ENCODE data around the gene ZNF277. TPM values are rescaled to one million over a fixed set of nuclear protein-coding genes. Genes with fewer than 3 reads are reported as not detected.

The ZNF277 gene
- total RNA-seq, 1 experiment from 2014 or later: 13.1 TPM

GRCh38 chr7:112215787-112216186 is 9.3 kb downstream of the ZNF277 start:
- H3K4me2 ChIP-seq (ENCODE audit: insufficient read depth, insufficient read length, low read length): no peak overlapping the region
- no peak overlapping the region; a peak in 1 of 5 replicates for H3K4me3 Mint-ChIP-seq

More at GRCh38 chr7:112215787-112216186, 9.3 kb downstream of the ZNF277 start:
- Histone ChIP-seq H3K79me2 (ENCODE audit: insufficient read depth, low read length) (peaks cover 12% of the 10 kb centered on the region; the same call in 1 of the 2 replicates), H2BK120ac (ENCODE audit: low read depth, low read length, poor library complexity, severe bottlenecking) (no peak overlapping the region), H2BK12ac (ENCODE audit: insufficient read length, low read depth, low read length) (no peak overlapping the region), H3K4me1 (ENCODE audit: insufficient read depth, low read length) (peaks cover 7% of the 10 kb centered on the region; the same call in 1 of the 2 replicates), H4K8ac (replicated peaks; ENCODE audit: insufficient read length, low read depth, low read length) (no peak overlapping the region), H2BK5ac (ENCODE audit: insufficient read length, low read length) (no peak overlapping the region), H2BK15ac (ENCODE audit: low read depth, low read length) (no peak overlapping the region), H2BK20ac (ENCODE audit: low read depth, low read length, poor library complexity, severe bottlenecking) (no peak overlapping the region), H3K27me3 (ENCODE audit: insufficient read depth, low read length) (no peaks in the 10 kb centered on the region), H3K18ac (ENCODE audit: insufficient read length, low read depth, low read length) (no peak overlapping the region), H3K27ac (ENCODE audit: insufficient read length, low read depth, low read length) (no peak overlapping the region), H2AFZ (ENCODE audit: low read length) (no peak overlapping the region), H3K4ac (ENCODE audit: low read depth, low read length) (no peak overlapping the region), H3T11ph (ENCODE audit: low read length) (no peak overlapping the region), H3K23me2 (ENCODE audit: insufficient read length, low read depth, low read length, poor library complexity, severe bottlenecking) (no peaks in the 10 kb centered on the region), H3K14ac (ENCODE audit: insufficient read depth, low read length) (no peak overlapping the region), H4K20me1 (ENCODE audit: control insufficient read depth, insufficient read depth, insufficient read length) (no peaks in the 10 kb centered on the region), H4K5ac (ENCODE audit: insufficient read length, low read depth, low read length) (no peak overlapping the region), H3K56ac (ENCODE audit: insufficient read length, low read depth, low read length) (no peak overlapping the region), H3K79me1 (ENCODE audit: insufficient read depth, low read depth, low read length, poor library complexity, severe bottlenecking) (peaks cover 13% of the 10 kb centered on the region), H3K9ac (ENCODE audit: extremely low read depth, insufficient read length, low read length) (no peak overlapping the region), H2AK5ac (ENCODE audit: insufficient read length, low read length) (no peak overlapping the region), H3K9me3 (ENCODE audit: control insufficient read depth, low read depth, low read length) (no peaks in the 10 kb centered on the region), H3K23ac (ENCODE audit: insufficient read length, low read depth, low read length) (no peak overlapping the region), H4K91ac (ENCODE audit: insufficient read length, low read depth, low read length) (no peak overlapping the region)
- no peaks in the 10 kb centered on the region for H3K27me3 Mint-ChIP-seq (ENCODE audit: low read depth)
- peaks cover 28 to 29% of the 10 kb centered on the region in 2 experiments for H3K4me1 Mint-ChIP-seq
- H3K36me3 Mint-ChIP-seq (ENCODE audit: insufficient read depth in 1 of 3, low read depth in 3 of 3): peaks cover 0 to under 1% (median under 1%) of the 10 kb centered on the region in 3 experiments; a peak in 4 of 7 replicates
- TF ChIP-seq CTCF (conservative IDR thresholded peaks at IDR 0.05): no peak
- no peak for DNase-seq
- peak overlapping the region in 1 of 3 experiments; percentile 28; a peak in 1 of 7 replicates for H3K27ac Mint-ChIP-seq
- H3K9me3 Mint-ChIP-seq: no peaks in the 10 kb centered on the region
- no CpG with 5 or more reads among the region's 4 CpGs for WGBS (ENCODE audit: extremely low coverage, insufficient read length, low lambda C conversion rate)

All from H9 (cell line).